Caco-2 (cell line): ENCODE results near the gene TMEM259. TPM values are rescaled to one million over a fixed set of nuclear protein-coding genes. Genes with fewer than 3 reads are reported as not detected.

Experiments used
- BruUV-seq: library from RNA; stranded (reverse); fragments of 400-500 nt; replicated peaks from 2 replicates; lab custom pipeline; 2021; lab: Mats Ljungman, UMichigan
- CTCF ChIA-PET: fragments of 300-600 bp; sonication (Branson Sonifier 250); formaldehyde crosslinking; loops from one replicate; lab custom pipeline; 2022; ENCODE audit warnings: antibody characterized with exemption; lab: Charles Lee
- POLR2A ChIA-PET: fragments of 300-600 bp; sonication (Branson Sonifier 250); formaldehyde crosslinking; loops from one replicate; lab custom pipeline; 2022; ENCODE audit warnings: antibody characterized with exemption; lab: Charles Lee
- DNase-seq, 2 experiments: peaks; one replicate each; pipeline versions ENCODE4 v3.0.0 to v3.0.0-alpha.2; 2020 to 2022
- H3K27me3 ChIP-seq: replicated peaks from 2 replicates; pipeline ENCODE4 v1.6.0; 2011; ENCODE audit warnings: low read length; ENCODE audit not compliant: control insufficient read depth, insufficient read depth
- H3K36me3 ChIP-seq: 2 replicates; pipeline ENCODE4 v1.5.1; 2011; ENCODE audit warnings: low read length; ENCODE audit not compliant: control insufficient read depth, insufficient read depth
- H3K4me1 ChIP-seq: fragments of 250-450 bp; sonication (Bioruptor Pico); 2 replicates; pipeline ENCODE4 v1.5.1; 2020; ENCODE audit warnings: mild to moderate bottlenecking
- H3K4me3 ChIP-seq: 2 replicates; pipeline ENCODE4 v1.5.1; 2011; ENCODE audit warnings: low read depth, mild to moderate bottlenecking, control low read depth, low read length
- H3K9me3 ChIP-seq: fragments of 250-450 bp; sonication (Bioruptor Pico); 2 replicates; pipeline ENCODE4 v1.5.1; 2020; ENCODE audit warnings: mild to moderate bottlenecking, moderate library complexity
- H3K27ac Mint-ChIP-seq: one replicate; pipeline ENCODE4 v1.8.0; 2022; ENCODE audit warnings: mixed read lengths; ENCODE audit not compliant: unreplicated experiment
- H3K27me3 Mint-ChIP-seq: one replicate; pipeline ENCODE4 v1.8.0; 2022; ENCODE audit warnings: mixed read lengths; ENCODE audit not compliant: insufficient read depth, unreplicated experiment
- H3K36me3 Mint-ChIP-seq: one replicate; pipeline ENCODE4 v1.8.0; 2022; ENCODE audit warnings: mild to moderate bottlenecking, mixed read lengths; ENCODE audit not compliant: insufficient read depth, unreplicated experiment
- H3K4me1 Mint-ChIP-seq: one replicate; pipeline ENCODE4 v1.8.0; 2022; ENCODE audit warnings: low read depth, mixed read lengths; ENCODE audit not compliant: unreplicated experiment
- H3K4me3 Mint-ChIP-seq: one replicate; pipeline ENCODE4 v1.8.0; 2022; ENCODE audit warnings: mild to moderate bottlenecking, moderate library complexity, mixed read lengths; ENCODE audit not compliant: unreplicated experiment
- H3K9me3 Mint-ChIP-seq: one replicate; pipeline ENCODE4 v1.8.0; 2022; ENCODE audit warnings: mixed read lengths; ENCODE audit not compliant: unreplicated experiment
- intact Hi-C: fragments of 100-400 bp; cut with micrococcal nuclease; formaldehyde crosslinking; loops from one replicate; pipeline ENCODE4 v1.10.0; 2022; ENCODE audit not compliant: unreplicated experiment
- total RNA-seq: library from RNA; stranded (reverse); gene quantifications from 2 replicates; pipeline ENCODE4 v1.2.3, GENCODE V29; 2022
- TF ChIP-seq, protein P1 (sequence below), 2 experiments: fragments of 200-600 bp in 1 of 2; IDR thresholded peaks; 1 replicate in 1 of 2; 2 replicates in 1 of 2; pipeline versions ENCODE4 v1.5.1 to v1.8.0; 2011 to 2022; ENCODE audit warnings: antibody characterized with exemption in 1 of 2, control low read depth in 1 of 2, inconsistent platforms in 1 of 2, low read depth in 1 of 2, low read length in 1 of 2, mild to moderate bottlenecking in 1 of 2, moderate library complexity in 1 of 2; ENCODE audit not compliant: insufficient read depth in 1 of 2, severe bottlenecking in 1 of 2, unreplicated experiment in 1 of 2

The TMEM259 gene
- total RNA-seq, 1 experiment from 2014 or later, result 148 TPM

DNA sequence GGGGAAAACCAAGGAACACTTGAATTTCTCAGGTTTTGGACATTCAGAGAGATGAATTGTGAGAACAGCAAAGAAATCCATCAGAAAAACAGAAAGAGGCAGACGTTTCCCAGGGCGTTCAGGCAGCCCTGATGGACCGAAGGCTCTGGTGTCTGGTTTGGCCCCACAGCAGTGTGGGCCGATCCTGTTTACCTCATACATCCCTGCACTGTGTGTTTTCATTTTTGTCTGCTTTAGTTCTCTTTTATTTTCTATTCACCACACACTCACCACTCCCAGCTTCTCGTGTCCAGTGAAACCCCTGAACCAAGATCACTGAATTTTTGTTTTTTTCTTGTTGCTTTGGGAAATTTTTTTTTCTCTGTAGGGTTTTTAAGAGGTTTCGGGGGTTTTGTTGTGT, 48.6 kb downstream of the TMEM259 start:
- H3K27me3 ChIP-seq, result no peaks in the 10 kb centered on the region
- no peaks in the 10 kb centered on the region for H3K9me3 ChIP-seq
- BruUV-seq, result no TSS peak
- ChIA-PET POLR2A (no interaction called here), CTCF (interaction anchor here (0.6 to 0.7 kb wide), 2 partner anchors 39 to 277 kb away, joined by 3 to 5 read pairs; partner anchors contain the start of gene PRSS57)
- no peak overlapping the region for H3K27ac Mint-ChIP-seq
- no peaks in the 10 kb centered on the region for H3K9me3 Mint-ChIP-seq
- intact Hi-C loops, result no loop called here
- no peak overlapping the region for H3K4me3 Mint-ChIP-seq
- no peaks in the 10 kb centered on the region for H3K4me1 ChIP-seq
- DNase-seq, result no peak
- peaks cover 100% of the 10 kb centered on the region for H3K36me3 Mint-ChIP-seq
- no peaks in the 10 kb centered on the region for H3K27me3 Mint-ChIP-seq
- peaks cover 5% of the 10 kb centered on the region for H3K36me3 ChIP-seq
- TF ChIP-seq, protein P1, sequence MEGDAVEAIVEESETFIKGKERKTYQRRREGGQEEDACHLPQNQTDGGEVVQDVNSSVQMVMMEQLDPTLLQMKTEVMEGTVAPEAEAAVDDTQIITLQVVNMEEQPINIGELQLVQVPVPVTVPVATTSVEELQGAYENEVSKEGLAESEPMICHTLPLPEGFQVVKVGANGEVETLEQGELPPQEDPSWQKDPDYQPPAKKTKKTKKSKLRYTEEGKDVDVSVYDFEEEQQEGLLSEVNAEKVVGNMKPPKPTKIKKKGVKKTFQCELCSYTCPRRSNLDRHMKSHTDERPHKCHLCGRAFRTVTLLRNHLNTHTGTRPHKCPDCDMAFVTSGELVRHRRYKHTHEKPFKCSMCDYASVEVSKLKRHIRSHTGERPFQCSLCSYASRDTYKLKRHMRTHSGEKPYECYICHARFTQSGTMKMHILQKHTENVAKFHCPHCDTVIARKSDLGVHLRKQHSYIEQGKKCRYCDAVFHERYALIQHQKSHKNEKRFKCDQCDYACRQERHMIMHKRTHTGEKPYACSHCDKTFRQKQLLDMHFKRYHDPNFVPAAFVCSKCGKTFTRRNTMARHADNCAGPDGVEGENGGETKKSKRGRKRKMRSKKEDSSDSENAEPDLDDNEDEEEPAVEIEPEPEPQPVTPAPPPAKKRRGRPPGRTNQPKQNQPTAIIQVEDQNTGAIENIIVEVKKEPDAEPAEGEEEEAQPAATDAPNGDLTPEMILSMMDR (IDR thresholded peaks at IDR 0.05; ENCODE audit: insufficient read depth in 1 of 2, low read depth in 1 of 2, low read length in 1 of 2, severe bottlenecking in 1 of 2, unreplicated experiment in 1 of 2), result no peak
- H3K4me1 Mint-ChIP-seq, result no peaks in the 10 kb centered on the region
- no peak overlapping the region for H3K4me3 ChIP-seq

DNA sequence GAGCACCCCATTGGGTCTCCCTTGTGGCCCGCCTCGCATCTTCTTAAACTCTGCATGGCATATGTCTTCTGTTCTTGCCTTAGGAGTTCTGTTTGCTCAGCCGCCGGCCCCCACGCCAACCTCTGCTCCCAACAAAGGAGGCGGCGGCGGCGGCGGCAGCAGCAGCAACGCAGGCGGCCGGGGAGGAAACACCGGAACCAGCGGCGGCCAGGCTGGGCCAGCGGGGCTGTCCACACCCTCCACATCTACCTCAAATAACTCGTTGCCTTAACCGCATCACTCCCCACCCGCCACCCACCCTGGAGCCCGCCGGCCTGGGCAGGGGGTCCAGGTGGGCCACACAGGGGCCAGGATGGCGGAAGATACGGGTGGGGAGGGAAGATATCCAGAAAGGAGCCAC, 49.1 kb downstream of the TMEM259 start:
- Mint-ChIP-seq H3K27ac (no peak overlapping the region), H3K9me3 (no peaks in the 10 kb centered on the region), H3K4me1 (no peaks in the 10 kb centered on the region), H3K4me3 (no peak overlapping the region), H3K27me3 (no peaks in the 10 kb centered on the region), H3K36me3 (peaks cover 100% of the 10 kb centered on the region)
- no TSS peak for BruUV-seq
- H3K4me1 ChIP-seq, result no peaks in the 10 kb centered on the region
- no peak overlapping the region for H3K4me3 ChIP-seq
- POLR2A ChIA-PET, result no interaction called here
- intact Hi-C loops, result no loop called here
- TF ChIP-seq, protein P1 (IDR thresholded peaks at IDR 0.05; ENCODE audit: insufficient read depth in 1 of 2, low read depth in 1 of 2, low read length in 1 of 2, severe bottlenecking in 1 of 2, unreplicated experiment in 1 of 2), result no peak
- CTCF ChIA-PET, result interaction anchor here (1.2 kb wide), 1 partner anchor 34 kb away, joined by 6 read pairs; no protein-coding TSS in a partner anchor
- no peaks in the 10 kb centered on the region for H3K9me3 ChIP-seq
- H3K27me3 ChIP-seq, result no peaks in the 10 kb centered on the region
- H3K36me3 ChIP-seq, result peaks cover 5% of the 10 kb centered on the region
- DNase-seq, result no peak

DNA sequence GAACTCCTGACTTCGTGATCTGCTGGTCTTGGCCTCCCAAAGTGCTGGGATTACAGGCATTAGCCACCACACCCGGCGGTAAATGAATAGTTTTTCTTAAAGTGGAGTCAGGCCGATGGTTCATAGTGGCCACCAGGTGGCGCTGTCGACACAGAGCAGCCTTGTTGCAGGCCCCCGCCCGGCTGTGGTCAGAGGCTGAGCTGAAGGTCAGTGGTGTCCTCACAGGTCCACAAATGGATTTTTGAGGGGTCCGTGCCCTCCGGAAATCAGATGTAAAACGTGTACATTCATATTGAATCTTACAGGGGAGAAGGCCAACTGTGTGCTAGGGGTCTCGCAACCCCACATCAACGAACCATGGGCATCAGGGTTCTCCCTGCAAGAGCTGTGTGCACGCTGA, 50.2 kb downstream of the TMEM259 start:
- Mint-ChIP-seq H3K4me3 (no peak overlapping the region), H3K36me3 (peaks cover 100% of the 10 kb centered on the region), H3K27me3 (no peaks in the 10 kb centered on the region), H3K4me1 (no peaks in the 10 kb centered on the region), H3K27ac (peak overlapping the region; percentile 64), H3K9me3 (no peaks in the 10 kb centered on the region)
- POLR2A ChIA-PET, result interaction anchor here (1.4 kb wide), 1 partner anchor 13 kb away, joined by 3 read pairs; the partner anchor contains the start of gene WDR18
- CTCF ChIA-PET, result interaction anchor here (0.9 to 1.2 kb wide), 3 partner anchors 11 to 33 kb away, joined by 4 to 6 read pairs (median 6); partner anchors contain the start of gene WDR18
- H3K4me1 ChIP-seq, result no peaks in the 10 kb centered on the region
- intact Hi-C loops, result no loop called here
- TF ChIP-seq, protein P1 (IDR thresholded peaks at IDR 0.05; ENCODE audit: insufficient read depth in 1 of 2, low read depth in 1 of 2, low read length in 1 of 2, severe bottlenecking in 1 of 2, unreplicated experiment in 1 of 2), result peak; percentile 64 to 89
- H3K36me3 ChIP-seq, result peaks cover 9% of the 10 kb centered on the region
- BruUV-seq, result no TSS peak
- no peaks in the 10 kb centered on the region for H3K9me3 ChIP-seq
- H3K27me3 ChIP-seq, result no peaks in the 10 kb centered on the region
- no peak overlapping the region for H3K4me3 ChIP-seq
- DNase-seq, result peak; percentile 38 to 53
